GM19043 (cell line): ENCODE data around the gene PHYKPL.
A peak's percentile ranks its signal among the peaks of the same experiment; 100 is the strongest.
"Not testable (repeated sequence)": the region's sequence is repeated elsewhere in the genome, so short reads cannot be mapped to it uniquely, and the experiment has no call there.

Source experiments
- ATAC-seq: cut with Tn5 transposase; IDR thresholded peaks from one replicate; pipeline ENCODE4 v1.9.1; 2021; ENCODE audit warnings: low read depth; ENCODE audit not compliant: unreplicated experiment

Gene PHYKPL

DNA sequence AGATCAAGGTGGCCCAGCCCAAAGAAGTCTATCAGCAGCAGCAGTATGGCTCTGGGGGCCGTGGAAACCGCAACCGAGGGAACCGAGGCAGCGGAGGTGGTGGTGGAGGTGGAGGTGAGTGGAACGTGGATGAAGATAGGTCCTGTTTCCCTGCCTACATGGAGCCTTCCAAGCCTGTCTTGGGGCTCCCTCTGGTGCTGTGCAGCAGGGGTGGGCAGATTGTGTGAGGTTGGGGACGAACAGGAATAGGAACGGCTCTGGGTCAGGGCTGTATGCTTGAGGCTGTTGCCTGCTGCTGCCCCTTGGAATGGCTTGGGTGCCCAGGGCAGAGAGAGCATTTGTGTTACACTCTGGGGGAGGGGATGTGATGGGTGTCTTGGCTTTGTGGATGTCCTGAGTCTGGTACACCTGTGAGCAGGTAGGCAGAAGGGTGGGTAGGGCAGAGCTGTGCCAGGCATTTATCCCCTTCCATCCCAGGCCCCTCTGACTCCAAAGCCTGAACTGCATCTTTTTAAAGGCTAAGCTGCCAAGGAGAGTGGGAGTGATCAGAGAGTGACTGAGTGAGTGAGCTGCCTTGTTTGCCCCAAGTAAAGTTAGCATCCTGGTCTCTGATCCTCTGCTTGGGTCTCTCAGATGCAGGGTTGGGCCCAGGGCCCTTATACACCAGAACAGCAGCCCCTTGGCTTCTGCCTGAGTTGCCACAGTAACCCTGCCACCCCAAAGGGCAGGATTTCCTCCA is 23.1 kb downstream of the PHYKPL start:
- ATAC-seq = no peak

DNA sequence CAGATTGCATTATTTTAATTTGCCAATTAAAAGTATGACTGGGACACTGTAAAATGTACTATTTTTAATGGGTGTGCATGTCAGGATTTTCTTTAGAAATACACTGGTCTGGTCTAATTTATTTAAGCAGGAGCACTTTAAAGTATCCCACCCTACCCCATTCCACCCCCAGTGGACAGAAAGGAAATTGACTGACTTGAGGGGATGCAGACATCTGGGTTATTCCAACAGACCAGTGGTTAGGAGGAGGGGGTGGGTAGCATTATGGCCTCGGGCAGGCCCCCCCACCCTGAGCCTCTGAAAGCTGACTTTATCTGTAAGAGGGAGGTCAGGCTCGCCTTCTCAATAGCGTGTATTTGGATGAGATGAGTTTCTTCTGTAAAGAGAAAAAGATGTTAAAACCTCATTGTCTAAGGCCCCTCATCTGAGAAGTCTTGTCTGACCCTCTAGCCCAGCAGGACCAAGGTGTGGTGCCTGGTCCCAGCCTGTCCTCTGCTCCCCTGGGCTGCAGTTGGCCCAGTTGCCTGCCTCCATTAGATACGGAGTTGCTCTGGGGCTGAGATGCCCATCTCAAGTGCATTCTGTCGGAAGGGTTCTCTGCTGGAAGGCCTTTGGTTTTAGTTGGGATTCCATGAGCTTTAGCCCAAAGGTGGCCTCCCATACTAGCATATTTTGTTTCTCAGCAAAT is 23.9 kb downstream of the PHYKPL start:
- no peak for ATAC-seq

DNA sequence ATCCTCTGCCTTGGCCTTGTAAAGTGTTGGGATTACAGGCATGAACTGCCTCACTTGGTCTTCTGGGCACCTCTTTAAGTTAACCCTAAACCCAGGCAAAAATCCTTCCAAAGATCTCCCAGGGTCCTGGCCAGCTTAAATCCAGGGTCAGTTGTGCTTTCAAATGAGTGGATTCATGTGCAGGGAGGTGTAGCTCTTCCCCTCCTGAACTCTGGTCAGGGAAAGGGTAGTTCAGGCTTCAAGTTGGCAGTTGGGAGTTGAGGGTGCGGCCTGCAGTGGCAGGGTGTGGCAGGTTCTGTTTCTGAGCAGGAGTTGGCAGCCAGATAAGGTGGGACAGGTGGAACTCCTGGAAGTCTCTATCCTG is 24.7 kb downstream of the PHYKPL start:
- ATAC-seq = no peak

DNA sequence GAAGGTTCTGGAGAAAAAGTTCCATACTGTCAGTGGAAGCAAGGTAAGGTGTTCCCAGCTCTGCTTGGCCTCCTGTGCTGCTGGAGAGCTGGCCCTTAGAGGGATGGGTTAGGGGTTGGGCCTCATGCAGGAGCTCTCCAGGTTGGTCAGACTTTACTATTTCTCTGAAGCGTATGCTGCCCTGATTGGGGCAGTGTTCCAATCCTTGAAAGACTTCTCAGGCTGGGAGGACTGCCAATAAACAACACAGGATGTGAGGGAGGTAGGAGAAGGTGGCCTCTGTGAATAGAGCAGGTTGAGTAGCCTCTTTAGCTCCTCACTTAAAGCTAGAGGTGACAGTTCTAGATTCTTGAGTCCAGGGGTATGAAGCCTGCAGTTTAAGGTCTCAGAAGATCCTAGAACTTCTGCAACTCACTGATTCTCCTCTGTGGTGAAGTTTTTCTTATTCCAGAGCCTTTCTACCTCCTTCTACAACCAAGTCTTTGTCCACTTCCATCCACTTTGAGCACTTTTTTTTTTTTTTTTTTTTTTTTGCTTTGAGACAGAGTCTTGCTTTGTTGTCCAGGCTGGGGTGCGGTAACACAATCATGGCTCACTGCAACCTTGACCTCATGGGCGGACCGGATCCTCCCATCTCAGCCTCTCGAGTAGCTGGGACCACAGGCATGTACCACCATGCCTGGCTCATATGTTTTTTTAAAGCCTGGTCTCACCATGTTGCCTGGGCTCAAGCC is 25.3 kb downstream of the PHYKPL start:
- ATAC-seq = no peak

DNA sequence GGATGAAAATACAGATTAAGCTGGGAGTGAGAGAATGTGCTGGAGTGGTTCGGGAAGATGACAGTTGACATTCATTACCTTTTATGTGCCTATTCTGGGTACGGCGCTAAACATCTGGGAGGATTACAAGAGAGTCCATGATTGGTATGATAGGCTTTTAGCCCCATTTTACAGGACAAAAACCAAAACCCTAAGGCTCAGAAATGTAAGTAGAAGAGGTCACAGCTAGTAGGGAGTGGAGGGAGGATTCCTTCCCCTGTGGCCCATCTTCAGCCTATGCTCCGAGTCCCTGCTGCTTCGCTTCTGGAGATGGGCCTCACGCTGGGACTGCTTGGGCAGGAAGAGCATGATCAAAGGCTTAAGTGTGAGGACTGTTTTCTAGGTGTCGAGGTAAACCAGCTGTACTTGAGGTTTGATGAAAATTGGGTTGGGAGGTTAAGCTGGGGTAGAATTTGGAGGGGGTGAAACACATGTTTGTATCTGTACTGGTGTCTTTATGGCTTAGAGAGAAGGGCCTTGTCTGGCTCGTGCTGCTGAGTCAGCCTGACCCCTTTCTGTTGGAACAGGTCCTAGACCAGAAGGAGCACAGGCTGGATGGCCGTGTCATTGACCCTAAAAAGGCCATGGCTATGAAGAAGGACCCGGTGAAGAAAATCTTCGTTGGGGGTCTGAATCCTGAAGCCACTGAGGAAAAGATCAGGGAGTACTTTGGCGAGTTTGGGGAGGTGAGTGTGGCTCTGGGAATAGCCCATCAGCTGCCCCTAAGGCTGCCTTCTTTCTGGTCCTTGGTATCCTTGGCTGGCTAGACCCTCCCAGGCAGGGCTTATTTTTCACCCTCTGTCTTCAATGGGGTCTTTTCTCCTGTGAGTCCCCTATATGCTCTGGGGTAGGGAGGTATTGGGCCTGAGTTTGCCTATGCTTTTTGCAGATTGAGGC is 26.2 kb downstream of the PHYKPL start:
- no peak for ATAC-seq

DNA sequence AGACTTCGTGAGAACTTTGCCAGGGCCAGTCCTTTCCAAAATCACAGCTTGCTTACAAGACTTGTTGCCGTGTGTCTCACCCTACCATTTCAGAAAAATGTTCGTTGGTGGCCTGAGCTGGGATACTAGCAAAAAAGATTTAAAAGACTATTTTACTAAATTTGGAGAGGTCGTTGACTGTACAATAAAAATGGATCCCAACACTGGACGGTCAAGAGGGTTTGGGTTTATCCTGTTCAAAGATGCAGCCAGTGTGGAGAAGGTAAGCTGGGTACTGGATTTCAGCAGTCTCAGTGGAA is 26.9 kb downstream of the PHYKPL start:
- ATAC-seq = no peak

DNA sequence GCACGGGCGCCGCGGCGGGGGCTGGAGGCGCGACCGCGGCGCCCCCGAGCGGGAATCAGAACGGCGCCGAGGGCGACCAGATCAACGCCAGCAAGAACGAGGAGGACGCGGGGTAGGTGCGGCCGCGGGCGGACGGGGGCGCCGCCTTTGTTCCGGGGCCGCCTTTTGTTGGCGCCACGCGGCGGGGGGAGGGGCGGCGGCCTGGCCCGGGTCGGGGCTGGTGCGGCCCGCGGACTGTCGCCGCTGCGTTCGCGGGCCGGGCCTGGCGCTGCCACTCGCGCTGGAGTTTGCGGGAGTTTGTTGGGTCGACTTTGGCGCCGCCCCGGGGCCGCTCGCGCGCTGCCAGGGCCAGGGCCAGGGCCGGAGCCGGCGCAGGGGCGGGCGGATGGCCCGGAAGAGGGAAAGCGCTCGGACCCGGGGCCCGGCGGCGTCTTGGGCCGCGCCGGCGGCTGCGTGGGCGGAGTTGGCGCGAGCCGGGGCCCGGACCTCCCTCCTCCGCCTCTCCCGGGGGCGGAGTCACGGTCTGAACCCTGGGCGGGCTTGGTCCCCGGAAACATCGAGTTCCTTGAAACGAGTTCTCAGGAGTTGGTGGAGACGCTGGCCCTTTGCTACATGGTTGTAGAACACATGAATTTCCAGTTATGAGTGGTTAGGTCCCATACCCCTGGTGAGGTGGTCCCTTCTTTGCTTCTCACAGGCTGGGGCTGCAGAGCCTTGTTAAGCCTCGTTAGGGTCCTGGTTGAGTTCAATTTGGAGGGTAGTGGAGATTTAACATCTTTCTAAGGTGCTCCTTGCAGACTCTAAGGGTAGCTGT is 27.5 kb downstream of the PHYKPL start:
- ATAC-seq = peak; percentile 55

DNA sequence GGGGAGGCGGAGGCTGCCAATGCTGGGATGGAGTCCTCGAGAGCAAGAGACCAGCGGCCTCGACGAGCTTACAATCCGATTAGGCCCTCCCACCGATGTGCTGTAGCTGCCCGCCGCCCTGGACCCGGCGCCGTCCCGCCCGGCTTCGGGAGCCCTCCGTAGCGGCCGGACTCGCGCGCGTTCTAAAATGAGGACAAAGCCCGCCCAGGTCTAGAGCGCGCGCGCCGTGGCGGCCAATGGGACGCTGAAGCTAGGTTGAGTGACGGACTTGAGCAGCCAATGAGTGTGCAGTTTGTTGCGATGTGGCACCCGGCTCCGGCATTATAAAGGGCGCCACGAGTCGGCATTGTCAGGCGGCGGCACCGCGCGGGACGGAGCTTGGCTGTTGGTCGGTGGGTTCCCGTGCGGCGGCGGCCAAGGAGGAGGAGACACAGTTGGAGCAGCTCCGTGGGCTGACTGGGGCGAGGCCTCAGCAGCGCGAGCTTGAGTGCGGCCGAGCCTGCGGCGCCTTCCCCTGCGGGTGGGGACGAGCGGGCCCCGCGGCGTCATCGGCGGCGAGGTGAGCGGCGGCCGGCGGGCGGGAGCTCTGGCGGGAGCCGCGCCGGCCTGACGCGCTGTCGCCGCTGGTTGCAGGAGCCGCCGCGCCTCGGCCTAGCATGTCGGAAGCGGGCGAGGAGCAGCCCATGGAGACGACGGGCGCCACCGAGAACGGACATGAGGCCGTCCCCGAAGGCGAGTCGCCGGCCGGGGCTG is 28.2 kb downstream of the PHYKPL start, which contains the start of gene HNRNPAB:
Gene HNRNPAB, plus strand, starts transcription at position 352 of the 753 bp plus-strand sequence. Its CDS starts 305 bp downstream, at position 657.
- peak; percentile 77 for ATAC-seq

DNA sequence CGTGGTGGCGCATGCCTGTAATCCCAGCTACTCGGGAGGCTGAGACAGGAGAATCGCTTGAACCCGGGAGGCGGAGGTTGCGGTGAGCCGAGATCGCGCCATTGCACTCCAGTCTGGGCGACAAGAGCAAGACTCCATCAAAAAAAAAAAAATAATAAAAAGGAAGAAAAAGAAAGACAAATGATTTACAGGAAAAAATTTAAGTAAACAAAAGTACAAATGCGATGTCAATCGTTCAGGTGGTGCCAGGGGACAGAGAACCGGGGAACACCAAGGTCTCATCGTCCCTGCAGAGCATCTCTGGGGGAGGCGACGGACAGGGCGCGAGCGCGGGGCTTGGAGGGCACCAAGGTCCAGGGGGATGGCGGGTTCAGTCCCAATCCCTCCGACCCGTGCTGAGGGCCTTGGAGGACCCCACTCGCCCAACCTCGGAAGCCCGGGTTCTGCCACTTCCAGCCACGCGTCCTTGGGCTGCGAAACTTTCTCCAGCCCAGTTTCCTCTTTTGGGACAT is 28.9 kb downstream of the PHYKPL start:
- no peak for ATAC-seq

DNA sequence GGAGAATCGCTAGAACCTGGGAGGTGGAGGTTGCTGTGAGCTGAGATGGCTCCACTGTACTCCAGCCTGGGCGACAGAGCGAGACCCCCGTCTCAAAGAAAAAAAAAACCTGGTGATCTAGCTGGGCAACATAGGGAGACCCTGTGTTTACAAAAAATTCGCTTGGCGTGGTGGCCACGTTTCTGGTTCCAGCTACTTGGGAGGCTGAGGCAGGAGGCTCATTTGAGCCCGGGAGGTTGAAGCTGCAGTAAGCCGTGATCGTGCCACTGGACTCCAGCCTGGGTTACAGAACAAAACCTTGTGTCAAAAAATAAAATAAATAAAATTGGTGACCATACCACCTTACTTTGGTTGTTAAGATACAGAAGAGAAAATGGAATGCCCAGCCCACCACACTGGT is 30.1 kb downstream of the PHYKPL start:
- no peak for ATAC-seq

DNA sequence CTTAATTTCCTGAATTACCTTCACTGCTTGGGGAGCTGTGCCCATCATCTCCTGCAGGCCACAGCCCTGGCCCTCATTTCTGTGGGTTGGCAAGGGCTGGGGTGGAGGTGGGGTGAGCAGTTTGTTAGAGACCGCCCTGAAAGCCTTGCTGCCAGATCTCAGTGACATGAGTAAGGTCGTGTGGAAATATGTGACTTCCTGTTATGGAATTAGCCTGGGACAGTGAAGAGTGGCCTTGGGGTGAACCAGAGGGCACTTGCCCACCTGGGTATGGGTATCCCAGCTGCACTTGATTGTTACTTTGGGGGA is 30.7 kb downstream of the PHYKPL start:
- ATAC-seq = no peak

DNA sequence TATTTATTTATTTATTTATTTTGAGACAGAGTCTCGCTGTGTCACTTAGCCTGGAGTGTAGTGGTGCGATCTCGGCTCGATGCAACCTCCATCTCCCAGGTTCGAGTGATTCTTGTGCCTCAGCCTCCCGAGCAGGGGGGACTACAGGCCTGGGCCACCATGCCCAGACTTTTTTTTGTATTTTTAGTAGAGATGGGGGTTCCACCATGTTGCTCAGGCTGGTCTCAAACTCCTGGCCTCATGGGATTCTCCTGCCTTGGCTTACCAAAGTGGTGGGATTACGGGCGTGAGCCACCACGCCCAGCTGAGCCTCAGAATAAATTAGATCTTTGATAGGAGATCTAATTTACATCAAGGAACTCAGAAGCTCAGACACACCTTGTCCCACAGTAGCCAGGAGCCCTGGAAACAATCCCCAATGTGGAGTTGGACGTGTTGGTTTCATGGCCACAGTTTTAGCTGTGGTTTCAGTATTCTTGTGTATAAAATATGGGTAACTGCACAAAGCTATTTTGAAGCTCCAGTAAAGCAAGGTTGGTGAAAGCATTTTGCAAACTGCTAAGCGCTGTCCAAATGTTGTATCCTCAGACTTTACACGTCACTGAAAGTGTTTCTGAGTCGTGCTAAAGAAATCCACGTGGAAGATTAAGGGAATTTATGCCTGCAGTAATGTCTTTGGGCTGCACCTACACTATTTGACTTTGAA is 31.2 kb downstream of the PHYKPL start:
- no peak for ATAC-seq

DNA sequence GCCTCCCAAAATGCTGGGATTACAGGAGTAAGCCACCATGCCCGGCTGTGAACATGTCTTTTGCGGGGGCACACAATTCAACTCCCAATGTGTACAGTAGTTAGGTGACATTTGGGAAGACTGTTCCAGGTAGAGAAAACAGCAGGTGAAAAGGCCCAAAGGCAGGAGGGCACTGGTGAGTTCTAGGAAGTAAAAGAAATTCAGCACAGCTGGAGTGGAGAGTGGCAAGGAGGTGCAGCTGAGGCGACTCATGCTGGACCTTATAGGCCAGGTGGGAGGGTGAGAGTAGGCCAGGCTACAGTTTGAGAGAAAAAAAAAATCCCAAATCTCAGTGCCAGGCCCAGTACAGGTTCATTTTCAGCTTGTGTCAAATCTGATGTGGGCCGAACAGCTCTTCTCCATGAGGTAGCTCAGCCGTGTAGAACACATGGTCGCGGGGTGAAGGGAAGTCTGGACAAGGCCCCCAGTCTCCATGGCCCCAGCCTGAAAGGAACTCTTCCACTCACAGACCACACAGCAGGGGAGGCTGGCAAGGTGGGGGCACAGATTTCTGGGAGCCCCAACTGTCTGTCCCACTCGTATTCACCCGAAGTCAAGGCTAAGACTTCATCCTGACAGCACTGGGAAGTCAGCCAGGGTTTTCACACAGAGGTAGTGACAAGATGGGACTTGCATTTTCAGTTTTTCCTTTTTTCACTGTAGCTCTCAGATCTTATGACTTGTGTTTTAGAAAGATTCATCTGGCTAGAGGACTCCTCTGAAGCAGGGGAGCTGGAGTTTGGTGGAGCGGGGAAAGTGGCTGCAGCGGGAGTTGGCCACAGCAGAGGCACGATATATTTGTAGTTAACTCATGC is 32.8 kb downstream of the PHYKPL start:
- ATAC-seq = no peak

DNA sequence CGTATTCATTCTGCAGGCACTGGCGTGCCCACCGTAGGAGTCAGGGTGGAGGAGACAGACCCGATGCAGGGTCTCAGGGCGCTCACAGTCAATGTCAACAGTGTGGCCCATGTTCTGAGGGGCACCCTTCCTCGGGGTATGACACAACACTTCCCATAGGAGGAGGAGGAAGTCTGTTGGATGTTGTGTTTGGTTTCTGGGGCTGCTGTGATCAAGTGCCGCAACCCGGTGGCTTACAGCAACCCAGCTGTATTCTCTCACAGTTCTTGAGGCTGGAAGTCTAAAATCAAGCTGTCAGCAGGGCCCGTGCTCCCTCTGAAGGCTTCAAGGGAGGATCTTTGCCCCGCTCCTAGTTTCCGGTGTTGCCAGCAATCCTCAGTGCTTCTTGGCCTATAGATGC is 33.9 kb downstream of the PHYKPL start:
- no peak for ATAC-seq

DNA sequence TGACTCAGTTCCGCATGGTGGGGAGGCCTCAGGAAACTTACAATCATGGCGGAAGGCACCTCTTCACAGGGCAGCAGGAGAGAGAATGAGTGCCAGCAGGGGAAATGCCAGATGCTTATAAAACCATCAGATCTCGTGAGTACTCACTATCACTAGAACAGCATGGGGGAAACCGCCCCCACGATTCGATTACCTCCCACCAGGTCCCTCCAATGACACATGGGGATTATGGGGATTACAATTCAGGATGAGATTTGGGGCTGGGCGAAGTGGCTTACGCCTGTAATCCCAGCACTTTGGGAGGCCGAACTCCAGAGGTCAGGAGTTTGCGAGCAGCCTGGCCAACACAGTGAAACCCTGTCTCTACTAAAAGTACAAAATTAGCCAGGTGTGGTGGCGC is 34.5 kb downstream of the PHYKPL start:
- not testable (repeated sequence) for ATAC-seq

DNA sequence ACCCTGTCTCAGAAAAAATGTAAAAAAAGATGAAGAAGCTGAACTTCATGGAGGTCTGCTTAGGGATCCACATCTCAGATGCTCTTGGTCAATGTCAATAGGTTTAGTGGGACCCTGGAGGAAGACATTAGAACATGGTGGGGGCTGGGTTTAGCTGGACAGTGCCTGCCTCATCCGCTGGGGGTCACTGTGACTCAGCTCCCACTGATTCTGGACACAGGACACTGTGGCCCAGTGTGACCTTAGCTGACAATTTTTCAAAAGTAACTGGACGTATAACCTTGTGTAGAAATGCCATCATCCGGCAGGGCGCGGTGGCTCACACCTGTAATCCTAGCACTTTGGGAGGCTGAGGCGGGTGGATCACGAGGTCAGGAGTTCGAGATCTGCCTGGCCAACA is 35.6 kb downstream of the PHYKPL start:
- ATAC-seq = no peak

DNA sequence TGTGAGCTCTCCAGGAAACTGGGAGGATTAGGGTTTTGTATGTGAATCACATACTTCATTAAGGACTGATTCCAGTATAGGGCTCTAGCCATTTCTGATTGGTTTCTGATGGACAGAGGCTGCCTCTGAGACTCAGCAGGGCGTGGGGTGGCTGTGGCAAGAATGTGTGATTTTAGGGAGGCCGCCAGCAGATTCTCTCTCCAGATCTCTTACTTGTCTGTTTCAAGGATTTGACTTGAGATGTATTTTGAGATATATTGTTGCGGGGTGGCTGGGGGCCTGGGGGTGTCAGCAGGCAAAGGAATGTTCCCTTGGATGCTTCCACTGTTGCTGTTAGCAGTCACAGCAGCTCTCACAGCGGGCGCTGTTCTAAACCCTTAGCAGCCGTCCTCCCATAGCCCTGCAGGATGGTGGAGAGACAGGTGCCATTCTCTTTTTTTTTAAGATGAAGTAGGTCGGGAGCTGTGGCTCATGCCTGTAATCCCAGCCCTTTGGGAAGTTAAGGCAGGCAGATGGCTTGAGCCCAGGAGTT is 36.3 kb downstream of the PHYKPL start:
- no peak for ATAC-seq
